ENCODE data around the gene FAM118A.

The FAM118A gene

DNA sequence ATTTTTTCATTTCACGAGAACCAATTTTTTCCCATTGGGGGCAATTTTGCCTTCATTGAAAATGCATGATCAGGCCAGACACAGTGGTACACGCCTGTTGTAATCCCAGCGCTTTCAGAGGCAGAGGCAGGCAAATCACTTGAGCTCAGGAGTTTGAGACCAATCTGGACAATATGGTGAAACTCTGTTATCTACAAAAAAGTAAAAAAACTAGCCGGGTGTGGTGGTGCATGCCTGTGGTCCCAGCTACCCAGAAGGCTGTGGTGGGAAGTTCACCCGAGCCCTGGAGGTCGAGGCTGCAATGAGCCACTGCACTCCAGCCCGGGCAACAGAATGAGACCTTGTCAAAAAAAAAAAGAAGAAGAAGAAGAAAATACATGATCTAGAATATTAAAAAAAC lies 44.2 kb upstream of the FAM118A start:
- Histone ChIP-seq H2AFZ (ENCODE audit: low read length) (no peak overlapping the region), H3K9me2 (replicated peaks; ENCODE audit: low read depth, low read length) (no peaks in the 10 kb centered on the region), H3K4me3 (ENCODE audit: low read length, poor library complexity, severe bottlenecking) (no peak overlapping the region), H3K36me3 (ENCODE audit: insufficient read depth, low read length) (no peaks in the 10 kb centered on the region), H3F3A (ENCODE audit: low read depth) (no peaks in the 10 kb centered on the region), H3K9ac (ENCODE audit: low read depth, low read length, poor library complexity, severe bottlenecking) (no peak overlapping the region), H3K79me2 (ENCODE audit: insufficient read depth, low read length) (no peaks in the 10 kb centered on the region), H3K27me3 (ENCODE audit: insufficient read depth, low read length, poor library complexity, severe bottlenecking) (no peaks in the 10 kb centered on the region), H3K4me1 (ENCODE audit: insufficient read depth, low read length, poor library complexity, severe bottlenecking) (peaks cover 8% of the 10 kb centered on the region), H3K4me2 (ENCODE audit: low read depth, low read length, poor library complexity, severe bottlenecking) (no peak overlapping the region), H3K9me3 (ENCODE audit: insufficient read depth, low read depth, low read length) (no peaks in the 10 kb centered on the region), H4K20me1 (ENCODE audit: insufficient read depth, low read length, poor library complexity, severe bottlenecking) (no peaks in the 10 kb centered on the region)
- no peak for TF ChIP-seq EZH2phosphoT487 (IDR thresholded peaks at IDR 0.05; ENCODE audit: borderline replicate concordance)
- TF ChIP-seq, protein P1, sequence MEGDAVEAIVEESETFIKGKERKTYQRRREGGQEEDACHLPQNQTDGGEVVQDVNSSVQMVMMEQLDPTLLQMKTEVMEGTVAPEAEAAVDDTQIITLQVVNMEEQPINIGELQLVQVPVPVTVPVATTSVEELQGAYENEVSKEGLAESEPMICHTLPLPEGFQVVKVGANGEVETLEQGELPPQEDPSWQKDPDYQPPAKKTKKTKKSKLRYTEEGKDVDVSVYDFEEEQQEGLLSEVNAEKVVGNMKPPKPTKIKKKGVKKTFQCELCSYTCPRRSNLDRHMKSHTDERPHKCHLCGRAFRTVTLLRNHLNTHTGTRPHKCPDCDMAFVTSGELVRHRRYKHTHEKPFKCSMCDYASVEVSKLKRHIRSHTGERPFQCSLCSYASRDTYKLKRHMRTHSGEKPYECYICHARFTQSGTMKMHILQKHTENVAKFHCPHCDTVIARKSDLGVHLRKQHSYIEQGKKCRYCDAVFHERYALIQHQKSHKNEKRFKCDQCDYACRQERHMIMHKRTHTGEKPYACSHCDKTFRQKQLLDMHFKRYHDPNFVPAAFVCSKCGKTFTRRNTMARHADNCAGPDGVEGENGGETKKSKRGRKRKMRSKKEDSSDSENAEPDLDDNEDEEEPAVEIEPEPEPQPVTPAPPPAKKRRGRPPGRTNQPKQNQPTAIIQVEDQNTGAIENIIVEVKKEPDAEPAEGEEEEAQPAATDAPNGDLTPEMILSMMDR (conservative IDR thresholded peaks at IDR 0.05; ENCODE audit: low read length): no peak

DNA sequence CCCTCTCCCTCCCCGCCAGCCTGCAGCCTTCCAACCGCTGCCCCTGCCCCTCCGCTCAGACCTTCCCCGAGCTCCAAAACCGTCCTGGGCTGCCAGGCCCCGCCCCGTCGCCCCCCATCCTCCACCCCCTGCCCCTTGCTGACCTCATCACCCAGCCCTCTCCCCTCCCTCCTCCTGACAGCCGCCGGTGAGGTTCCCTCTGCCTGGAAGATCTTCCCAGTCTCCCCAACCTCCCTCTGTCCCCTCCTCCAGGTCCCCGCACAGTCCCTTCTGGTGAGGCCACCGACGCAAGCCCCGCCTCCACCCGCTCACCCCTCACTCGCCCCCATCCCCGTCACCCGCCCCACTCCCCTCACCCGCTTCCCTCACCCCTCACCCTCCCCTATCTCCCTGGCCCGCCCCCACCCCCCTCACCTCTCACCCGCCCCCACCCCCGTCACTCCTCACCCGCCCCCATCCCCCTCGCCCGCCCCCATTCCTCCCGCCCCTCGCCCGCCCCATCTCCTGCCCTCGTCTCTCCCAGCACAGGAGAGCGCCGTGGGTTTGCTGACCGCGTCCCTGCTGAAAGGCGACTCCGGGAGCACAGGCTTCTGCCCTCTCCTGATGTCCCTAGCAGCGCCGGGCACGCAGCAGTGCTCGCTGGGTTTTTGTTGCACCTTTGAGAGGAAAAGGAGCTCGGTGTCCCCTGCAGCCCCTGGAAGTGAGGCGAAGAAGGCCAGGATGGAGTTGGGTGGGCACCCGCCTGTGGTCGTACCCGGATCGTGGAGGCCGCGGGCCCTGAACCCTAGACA lies 41.4 kb upstream of the FAM118A start:
- H2AFZ ChIP-seq (ENCODE audit: low read length): peak overlapping the region; percentile 91
- no peaks in the 10 kb centered on the region for H3K9me3 ChIP-seq (ENCODE audit: insufficient read depth, low read depth, low read length)
- H4K20me1 ChIP-seq (ENCODE audit: insufficient read depth, low read length, poor library complexity, severe bottlenecking): no peaks in the 10 kb centered on the region
- TF ChIP-seq EZH2phosphoT487 (IDR thresholded peaks at IDR 0.05; ENCODE audit: borderline replicate concordance): no peak
- no peaks in the 10 kb centered on the region for H3K9me2 ChIP-seq (replicated peaks; ENCODE audit: low read depth, low read length)
- peaks cover 8% of the 10 kb centered on the region for H3K4me1 ChIP-seq (ENCODE audit: insufficient read depth, low read length, poor library complexity, severe bottlenecking)
- H3K4me2 ChIP-seq (ENCODE audit: low read depth, low read length, poor library complexity, severe bottlenecking): peak overlapping the region; percentile 100
- H3K79me2 ChIP-seq (ENCODE audit: insufficient read depth, low read length): no peaks in the 10 kb centered on the region
- H3K36me3 ChIP-seq (ENCODE audit: insufficient read depth, low read length): no peaks in the 10 kb centered on the region
- H3K4me3 ChIP-seq (ENCODE audit: low read length, poor library complexity, severe bottlenecking): peak overlapping the region; percentile 83
- H3K9ac ChIP-seq (ENCODE audit: low read depth, low read length, poor library complexity, severe bottlenecking): peak overlapping the region; percentile 35
- H3F3A ChIP-seq (ENCODE audit: low read depth): no peaks in the 10 kb centered on the region
- H3K27me3 ChIP-seq (ENCODE audit: insufficient read depth, low read length, poor library complexity, severe bottlenecking): no peaks in the 10 kb centered on the region

DNA sequence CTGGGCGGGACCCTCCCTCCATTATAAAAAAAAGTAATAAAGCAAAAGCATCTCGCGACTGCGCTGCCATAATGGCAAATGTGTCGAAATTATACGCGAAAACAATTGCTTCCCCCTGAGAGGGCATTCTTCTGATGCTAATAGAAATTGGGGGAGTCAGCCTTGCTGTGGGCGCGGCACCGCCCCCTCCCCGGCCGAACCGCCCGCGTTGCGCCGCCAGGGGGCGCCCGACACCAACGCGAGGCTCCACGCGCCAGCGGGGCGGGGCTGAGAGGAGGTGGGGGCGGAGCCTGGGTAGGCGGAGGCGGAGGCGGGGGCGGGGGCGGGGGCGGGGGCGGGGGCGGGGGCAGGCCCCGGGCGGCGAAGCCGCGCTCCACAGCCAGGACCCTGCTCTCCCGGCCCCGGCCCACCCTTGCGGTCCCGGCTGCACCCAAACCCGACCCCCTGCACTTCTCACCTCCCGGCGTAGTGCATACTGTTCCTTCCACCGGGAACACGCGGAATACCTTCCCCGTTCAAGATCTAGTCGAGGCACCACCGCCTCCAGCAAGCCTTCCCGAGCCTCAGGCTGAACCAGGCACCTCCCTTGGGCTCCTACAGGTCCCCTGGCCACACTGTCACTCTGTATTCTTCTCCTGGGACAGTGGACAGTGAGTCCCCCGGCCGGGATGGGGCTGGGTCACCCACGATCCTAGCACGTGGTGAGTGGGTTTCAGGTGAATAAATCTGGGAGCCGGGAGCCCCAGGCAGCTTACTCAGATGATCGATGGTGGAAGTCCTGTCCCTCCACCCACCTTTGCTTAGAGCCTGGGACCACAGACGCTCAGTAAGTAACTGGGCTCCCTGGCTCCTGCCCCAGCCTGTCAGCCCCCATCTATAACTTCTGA lies 40.5 kb upstream of the FAM118A start:
- Histone ChIP-seq H3K4me2 (ENCODE audit: low read depth, low read length, poor library complexity, severe bottlenecking) (peak overlapping the region; percentile 100), H3K9me2 (replicated peaks; ENCODE audit: low read depth, low read length) (no peaks in the 10 kb centered on the region), H3K9ac (ENCODE audit: low read depth, low read length, poor library complexity, severe bottlenecking) (peak overlapping the region; percentile 35), H2AFZ (ENCODE audit: low read length) (peak overlapping the region; percentile 91), H3F3A (ENCODE audit: low read depth) (no peaks in the 10 kb centered on the region), H3K36me3 (ENCODE audit: insufficient read depth, low read length) (no peaks in the 10 kb centered on the region), H3K27me3 (ENCODE audit: insufficient read depth, low read length, poor library complexity, severe bottlenecking) (no peaks in the 10 kb centered on the region), H3K9me3 (ENCODE audit: insufficient read depth, low read depth, low read length) (no peaks in the 10 kb centered on the region), H4K20me1 (ENCODE audit: insufficient read depth, low read length, poor library complexity, severe bottlenecking) (no peaks in the 10 kb centered on the region), H3K4me3 (ENCODE audit: low read length, poor library complexity, severe bottlenecking) (peak overlapping the region; percentile 83), H3K4me1 (ENCODE audit: insufficient read depth, low read length, poor library complexity, severe bottlenecking) (peaks cover 8% of the 10 kb centered on the region), H3K79me2 (ENCODE audit: insufficient read depth, low read length) (no peaks in the 10 kb centered on the region)
- TF ChIP-seq EZH2phosphoT487 (IDR thresholded peaks at IDR 0.05; ENCODE audit: borderline replicate concordance): no peak
- TF ChIP-seq, protein P1 (conservative IDR thresholded peaks at IDR 0.05; ENCODE audit: low read length): peak; percentile 74
